Endothelial cell (in vitro differentiated cells): Measurements from ENCODE around the gene LIN54. TPM values are rescaled to one million over a fixed set of nuclear protein-coding genes. Genes with fewer than 3 reads are reported as not detected.

ENCODE experiments used
- DNase-seq: peaks from one replicate; pipeline ENCODE4 v3.0.0; 2021; ENCODE audit warnings: low spot score
- H3K27ac Mint-ChIP-seq: one replicate; pipeline ENCODE4 v1.8.0; 2021; ENCODE audit warnings: mixed read lengths, inconsistent platforms; ENCODE audit not compliant: unreplicated experiment
- H3K27me3 Mint-ChIP-seq: one replicate; pipeline ENCODE4 v1.8.0; 2021; ENCODE audit warnings: mild to moderate bottlenecking, moderate library complexity, mixed read lengths, inconsistent platforms; ENCODE audit not compliant: unreplicated experiment
- H3K36me3 Mint-ChIP-seq: one replicate; pipeline ENCODE4 v1.8.0; 2021; ENCODE audit warnings: mild to moderate bottlenecking, low read depth, mixed read lengths, inconsistent platforms; ENCODE audit not compliant: unreplicated experiment
- H3K4me1 Mint-ChIP-seq: one replicate; pipeline ENCODE4 v1.8.0; 2021; ENCODE audit warnings: mild to moderate bottlenecking, mixed read lengths, inconsistent platforms; ENCODE audit not compliant: unreplicated experiment
- H3K4me3 Mint-ChIP-seq: one replicate; pipeline ENCODE4 v1.8.0; 2021; ENCODE audit warnings: mild to moderate bottlenecking, mixed read lengths, inconsistent platforms; ENCODE audit not compliant: unreplicated experiment
- H3K9me3 Mint-ChIP-seq: one replicate; pipeline ENCODE4 v1.8.0; 2021; ENCODE audit warnings: mixed read lengths, inconsistent platforms; ENCODE audit not compliant: unreplicated experiment
- CTCF ChIP-seq: fragments of 200-600 bp; sonication (generic); IDR thresholded peaks from one replicate; pipeline ENCODE4 v1.5.0; 2021; ENCODE audit warnings: antibody characterized with exemption; ENCODE audit not compliant: unreplicated experiment
- total RNA-seq: library from RNA; stranded (reverse); fragmentation: NEBNext Ultra II Directional; extraction: Animal tissue kit (Norgen Biotek cat#: 25700); gene quantifications from one replicate; pipeline ENCODE4 v1.2.1, GENCODE V29; 2021; ENCODE audit not compliant: unreplicated experiment

Gene LIN54
- total RNA-seq, 1 donor from 2014 or later: 10.9 TPM

GRCh38 chr4:82899374-82900065 is 111.1 kb downstream of the LIN54 start:
- Mint-ChIP-seq H3K36me3 (peaks cover 6% of the 10 kb centered on the region), H3K27ac (no peak overlapping the region), H3K4me3 (no peak overlapping the region), H3K9me3 (no peaks in the 10 kb centered on the region), H3K27me3 (no peaks in the 10 kb centered on the region), H3K4me1 (peaks cover 13% of the 10 kb centered on the region)
- no peak for TF ChIP-seq CTCF
- no peak for DNase-seq

- no peak for DNase-seq
These were observed 112.0 kb downstream of the LIN54 start for GRCh38 chr4:82898322-82899243.

GRCh38 chr4:82896755-82897154 is 113.9 kb downstream of the LIN54 start:
- no peak for DNase-seq
- Mint-ChIP-seq H3K27me3 (peaks cover 2% of the 10 kb centered on the region), H3K4me3 (peak overlapping the region; percentile 56), H3K27ac (no peak overlapping the region), H3K36me3 (peaks cover 9% of the 10 kb centered on the region), H3K4me1 (peaks cover 21% of the 10 kb centered on the region), H3K9me3 (no peaks in the 10 kb centered on the region)
- no peak for TF ChIP-seq CTCF

More at GRCh38 chr4:82898322-82899243, 112.0 kb downstream of the LIN54 start:
- no peaks in the 10 kb centered on the region for H3K27me3 Mint-ChIP-seq
- no peaks in the 10 kb centered on the region for H3K9me3 Mint-ChIP-seq
- peak overlapping the region; percentile 42 for H3K27ac Mint-ChIP-seq
- no peak overlapping the region for H3K4me3 Mint-ChIP-seq
- peaks cover 13% of the 10 kb centered on the region for H3K4me1 Mint-ChIP-seq
- TF ChIP-seq CTCF: no peak
- peaks cover 9% of the 10 kb centered on the region for H3K36me3 Mint-ChIP-seq

GRCh38 chr4:82893942-82894341 is 116.7 kb downstream of the LIN54 start:
- Mint-ChIP-seq H3K4me1 (peaks cover 32% of the 10 kb centered on the region), H3K9me3 (no peaks in the 10 kb centered on the region), H3K4me3 (no peak overlapping the region), H3K36me3 (peaks cover 9% of the 10 kb centered on the region), H3K27me3 (peaks cover 6% of the 10 kb centered on the region), H3K27ac (no peak overlapping the region)
- no peak for TF ChIP-seq CTCF
- no peak for DNase-seq

- H3K27ac Mint-ChIP-seq: peak overlapping the region; percentile 14
- H3K9me3 Mint-ChIP-seq: no peaks in the 10 kb centered on the region
- H3K36me3 Mint-ChIP-seq: peaks cover 9% of the 10 kb centered on the region
- H3K4me3 Mint-ChIP-seq: peak overlapping the region; percentile 0
- DNase-seq: no peak
- TF ChIP-seq CTCF: no peak
- peaks cover 26% of the 10 kb centered on the region for H3K4me1 Mint-ChIP-seq
- H3K27me3 Mint-ChIP-seq: peaks cover 6% of the 10 kb centered on the region
These were observed 118.2 kb downstream of the LIN54 start for GRCh38 chr4:82892467-82892802.
